Bronchial epithelial cell (primary cell): ENCODE results near the gene NANOS3. TPM values are rescaled to one million over a fixed set of nuclear protein-coding genes. Genes with fewer than 3 reads are reported as not detected.
A peak's percentile ranks its signal among the peaks of the same experiment; 100 is the strongest.

Source experiments
- DNase-seq: peaks from one replicate; pipeline ENCODE4 v3.0.0-alpha.2; 2010; ENCODE audit warnings: low read depth
- FAIRE-seq: peaks from 2 replicates; lab custom pipeline; 2011; peaks lifted over from hg19 to GRCh38; lab: Jason Lieb, UNC
- H3K27me3 ChIP-seq: 2 replicates; pipeline ENCODE4 v1.5.1; 2011; ENCODE audit warnings: low read length; ENCODE audit not compliant: control insufficient read depth, insufficient read depth
- H3K36me3 ChIP-seq: 2 replicates; pipeline ENCODE4 v1.5.1; 2011; ENCODE audit warnings: low read length; ENCODE audit not compliant: control insufficient read depth, insufficient read depth
- H3K4me3 ChIP-seq: 2 replicates; pipeline ENCODE4 v1.5.1; 2011; ENCODE audit warnings: mild to moderate bottlenecking, low read depth, low read length, control low read depth
- total RNA-seq: library from RNA; depleted of rRNA; stranded (reverse); fragments of >200 nt; gene quantifications from 2 replicates; pipeline ENCODE4 v1.2.1, GENCODE V29; 2014
- TF ChIP-seq, protein P1 (sequence below): IDR thresholded peaks from 2 replicates; pipeline ENCODE4 v1.5.1; 2011; ENCODE audit warnings: mild to moderate bottlenecking, moderate library complexity, low read length, control low read depth, inconsistent platforms; ENCODE audit not compliant: insufficient read depth, severe bottlenecking

The NANOS3 gene
- total RNA-seq, 1 donor from 2014 or later, result 0.53 TPM

DNA sequence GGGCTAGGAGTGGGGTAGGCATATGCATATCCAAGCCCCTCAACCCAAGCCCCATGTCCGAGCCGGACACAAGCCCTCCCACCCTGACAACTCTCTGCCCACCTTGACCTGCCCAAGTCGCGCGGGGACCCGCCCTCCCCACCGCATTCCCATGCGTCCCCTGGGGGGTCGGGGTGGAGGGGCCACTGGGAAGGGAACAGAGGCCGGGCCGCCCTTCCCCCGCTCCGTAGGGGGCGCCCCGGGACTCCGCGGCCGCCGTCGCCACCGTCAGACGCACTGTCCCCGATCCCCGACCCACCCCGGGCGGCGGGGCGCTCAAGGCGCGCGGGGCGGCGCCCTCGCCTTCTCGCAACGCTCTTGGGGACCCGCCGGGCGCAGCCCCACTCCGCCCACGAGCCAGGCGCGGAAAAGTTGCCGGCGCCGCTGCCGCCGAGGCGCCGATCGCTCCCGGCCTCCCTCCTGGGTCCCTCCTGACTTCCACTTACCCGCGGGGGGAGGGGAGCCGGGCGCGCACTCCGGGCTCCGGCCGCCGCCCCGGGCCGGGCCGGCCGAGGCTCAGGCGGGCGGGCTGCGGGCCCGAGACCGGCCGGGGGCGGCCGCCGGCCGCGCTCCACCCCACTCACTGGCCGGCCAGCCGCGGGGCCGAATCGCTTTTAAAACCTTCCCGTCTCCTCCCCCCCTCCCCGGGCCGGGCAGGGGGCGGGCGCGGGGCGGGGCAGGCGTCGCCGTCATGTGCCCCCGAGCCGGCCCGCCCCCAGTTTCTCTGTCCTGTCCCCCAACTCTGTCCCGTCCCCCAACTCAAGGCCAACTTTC, 34.4 kb upstream of the NANOS3 start:
- no peak for DNase-seq
- Histone ChIP-seq H3K27me3 (no peaks in the 10 kb centered on the region), H3K4me3 (peak overlapping the region; percentile 96), H3K36me3 (peaks cover 23% of the 10 kb centered on the region)
- TF ChIP-seq, protein P1, sequence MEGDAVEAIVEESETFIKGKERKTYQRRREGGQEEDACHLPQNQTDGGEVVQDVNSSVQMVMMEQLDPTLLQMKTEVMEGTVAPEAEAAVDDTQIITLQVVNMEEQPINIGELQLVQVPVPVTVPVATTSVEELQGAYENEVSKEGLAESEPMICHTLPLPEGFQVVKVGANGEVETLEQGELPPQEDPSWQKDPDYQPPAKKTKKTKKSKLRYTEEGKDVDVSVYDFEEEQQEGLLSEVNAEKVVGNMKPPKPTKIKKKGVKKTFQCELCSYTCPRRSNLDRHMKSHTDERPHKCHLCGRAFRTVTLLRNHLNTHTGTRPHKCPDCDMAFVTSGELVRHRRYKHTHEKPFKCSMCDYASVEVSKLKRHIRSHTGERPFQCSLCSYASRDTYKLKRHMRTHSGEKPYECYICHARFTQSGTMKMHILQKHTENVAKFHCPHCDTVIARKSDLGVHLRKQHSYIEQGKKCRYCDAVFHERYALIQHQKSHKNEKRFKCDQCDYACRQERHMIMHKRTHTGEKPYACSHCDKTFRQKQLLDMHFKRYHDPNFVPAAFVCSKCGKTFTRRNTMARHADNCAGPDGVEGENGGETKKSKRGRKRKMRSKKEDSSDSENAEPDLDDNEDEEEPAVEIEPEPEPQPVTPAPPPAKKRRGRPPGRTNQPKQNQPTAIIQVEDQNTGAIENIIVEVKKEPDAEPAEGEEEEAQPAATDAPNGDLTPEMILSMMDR, result no peak
- FAIRE-seq, result no peak

DNA sequence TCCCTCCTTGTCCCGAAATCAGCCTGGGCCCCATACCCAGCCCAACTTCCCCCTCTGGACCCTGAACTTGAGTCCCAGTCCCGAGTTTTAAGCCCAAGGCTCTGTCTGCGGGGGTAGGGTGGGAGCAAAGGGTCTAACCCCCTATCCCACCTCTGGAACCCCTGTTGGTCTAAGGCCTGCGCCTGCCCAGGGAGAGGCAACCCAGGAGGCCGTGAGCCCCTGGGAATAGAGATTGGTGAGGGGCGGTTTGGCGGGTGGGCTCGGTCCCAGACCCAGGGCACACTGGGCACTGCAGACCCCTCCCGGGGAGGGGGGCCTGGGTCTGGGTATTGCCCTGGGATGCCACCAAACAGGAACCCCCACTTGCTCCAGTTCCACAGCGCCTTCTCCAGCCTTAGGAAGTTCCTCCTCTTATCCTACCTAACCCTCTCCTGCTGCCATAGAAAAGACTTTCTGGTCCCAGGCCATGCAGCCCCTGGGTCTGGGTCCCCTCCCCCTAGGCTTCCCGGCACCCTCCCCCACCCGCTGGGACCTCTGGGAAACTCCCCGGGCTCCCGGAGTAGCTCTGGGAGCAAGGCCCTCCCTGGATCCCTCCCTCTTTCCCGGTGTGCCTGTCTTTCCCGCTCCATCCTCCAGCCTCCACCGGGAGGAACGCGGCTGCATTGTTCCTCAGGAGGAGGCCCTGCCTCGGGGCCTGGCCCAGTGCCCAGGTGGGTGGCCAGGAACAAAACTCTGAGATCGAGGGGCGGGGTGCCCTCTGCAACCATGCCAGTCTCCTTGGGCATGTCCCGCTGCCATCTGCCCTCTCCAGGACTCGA, 33.6 kb upstream of the NANOS3 start:
- Histone ChIP-seq H3K4me3 (peak overlapping the region; percentile 96), H3K36me3 (peaks cover 22% of the 10 kb centered on the region), H3K27me3 (no peaks in the 10 kb centered on the region)
- TF ChIP-seq, protein P1, result no peak
- FAIRE-seq (no peak), DNase-seq (peak; percentile 92)

DNA sequence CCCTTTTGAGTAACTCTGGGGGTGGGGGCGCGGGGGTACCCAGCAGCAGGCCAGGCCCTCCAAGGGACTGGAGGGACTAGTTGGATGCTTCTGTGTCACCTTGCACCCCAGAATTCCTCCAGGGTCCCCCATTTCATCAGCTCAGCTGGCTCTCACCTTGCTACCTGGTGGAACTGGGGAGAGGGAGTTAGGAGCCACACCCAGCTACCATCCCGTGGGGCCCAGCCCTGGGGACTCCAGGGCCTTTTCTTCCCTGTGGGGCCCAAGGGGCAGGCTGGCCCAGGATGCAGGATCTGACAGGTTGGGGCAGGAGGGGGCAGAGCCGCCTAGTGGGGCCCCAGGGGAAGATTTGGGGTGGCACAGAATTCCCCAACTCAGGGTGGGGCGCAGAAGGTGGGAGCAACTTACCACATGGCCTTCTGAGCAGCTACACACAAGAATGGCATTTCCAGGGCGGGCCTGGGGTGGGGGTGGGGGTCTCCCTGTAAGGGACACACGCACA, 32.8 kb upstream of the NANOS3 start:
- DNase-seq (peak; percentile 93), FAIRE-seq (no peak)
- peak overlapping the region; percentile 96 for H3K4me3 ChIP-seq
- no peaks in the 10 kb centered on the region for H3K27me3 ChIP-seq
- peaks cover 21% of the 10 kb centered on the region for H3K36me3 ChIP-seq
- TF ChIP-seq, protein P1, result peak; percentile 36

DNA sequence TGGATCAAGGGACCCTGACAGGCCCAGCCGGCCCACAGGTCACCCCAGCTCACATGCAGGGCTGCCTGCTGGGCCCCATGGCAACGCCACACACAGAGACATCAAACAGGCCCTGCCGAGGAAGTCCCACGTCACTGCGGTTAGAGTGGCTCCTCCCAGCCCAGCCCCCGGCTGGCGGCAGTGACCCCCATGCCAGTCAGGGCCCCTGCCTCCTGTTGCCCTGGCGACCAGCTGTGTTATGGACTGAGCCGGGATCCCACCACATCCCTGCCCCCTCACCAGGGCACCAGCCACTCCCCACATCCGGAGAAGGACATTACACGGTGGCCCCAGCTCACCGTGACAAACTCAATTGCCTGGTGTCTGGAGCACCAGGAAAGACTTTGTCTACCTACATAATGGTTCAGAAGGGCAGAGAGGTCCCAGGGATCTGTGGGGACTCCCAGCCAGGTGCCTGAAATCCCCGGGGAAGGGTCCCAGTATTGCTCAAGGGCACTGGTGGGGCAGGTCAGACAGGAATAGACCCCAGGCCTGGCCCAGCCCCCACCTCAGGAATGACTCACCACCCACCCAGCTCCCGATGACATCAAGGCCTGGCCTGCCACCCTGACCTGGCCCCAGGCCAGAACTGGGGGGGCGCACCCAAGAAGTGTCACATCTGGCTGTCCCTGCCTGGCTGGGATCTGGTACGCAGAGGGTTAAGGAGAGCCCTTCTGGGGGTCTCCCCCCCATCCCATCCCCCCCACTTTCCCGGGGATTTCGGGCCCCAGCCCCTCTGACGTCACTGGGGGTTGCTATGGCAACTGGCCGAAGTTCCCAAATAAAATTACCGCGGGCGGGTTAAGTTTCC, 30.2 kb upstream of the NANOS3 start:
- no peak for FAIRE-seq
- H3K27me3 ChIP-seq, result no peaks in the 10 kb centered on the region
- H3K36me3 ChIP-seq, result peaks cover 1% of the 10 kb centered on the region
- H3K4me3 ChIP-seq, result peak overlapping the region; percentile 50
- DNase-seq, result peak; percentile 85
- TF ChIP-seq, protein P1, result no peak

DNA sequence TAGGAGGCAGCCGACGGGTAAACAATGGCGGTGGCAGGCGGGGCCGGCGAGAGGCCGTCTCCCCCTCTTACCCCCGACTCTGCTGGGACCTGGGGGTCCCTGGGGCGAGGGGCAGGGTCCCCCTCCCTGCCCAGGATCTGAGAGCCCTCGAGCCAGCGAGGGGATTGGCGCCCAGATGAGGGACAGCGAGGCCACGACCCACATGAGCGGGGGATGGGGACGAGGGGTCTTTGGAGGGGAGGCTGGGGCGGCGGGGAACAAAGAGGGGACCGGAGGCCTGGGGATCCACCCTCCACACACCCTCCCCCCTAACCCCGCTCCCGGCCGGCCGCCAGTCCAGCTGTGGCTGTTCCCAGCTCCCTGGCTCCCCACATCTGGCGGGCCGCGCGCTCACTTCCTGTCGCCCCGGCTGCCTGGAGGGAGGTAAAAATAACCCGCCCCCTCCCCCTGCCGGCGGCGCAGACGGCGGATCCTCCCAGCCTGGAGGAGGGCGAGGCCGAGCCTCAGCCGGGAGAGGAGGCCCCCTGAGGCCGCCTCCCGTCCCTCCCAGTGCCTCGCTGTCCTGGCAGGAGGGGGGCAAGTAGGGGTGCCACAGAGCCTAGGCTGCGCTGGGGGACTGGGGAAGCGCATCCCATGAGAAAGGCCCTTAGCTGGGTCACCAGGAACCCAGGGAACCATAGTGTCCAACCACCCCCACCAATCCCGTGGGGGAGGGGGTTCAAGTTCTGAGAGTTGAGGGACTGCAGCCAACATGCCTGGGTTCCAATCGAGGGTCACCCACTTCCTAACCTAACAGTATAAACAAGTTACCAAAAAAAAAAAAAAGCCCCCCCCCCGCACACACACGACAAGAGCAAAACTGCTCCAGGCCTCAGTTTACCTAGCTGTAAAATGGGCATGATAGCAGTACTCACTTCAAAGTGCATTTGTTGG, 29.3 kb upstream of the NANOS3 start:
- TF ChIP-seq, protein P1, result peak; percentile 25
- Histone ChIP-seq H3K4me3 (peak overlapping the region; percentile 50), H3K36me3 (no peaks in the 10 kb centered on the region), H3K27me3 (no peaks in the 10 kb centered on the region)
- FAIRE-seq, result no peak
- peak; percentile 71 for DNase-seq
